Prostate gland (tissue), 2 donors: ENCODE measurements around the gene ZNF764.

Experiments
- CTCF ChIP-seq, 4 experiments: fragments of 200-600 bp in 2 of 4; fragments of 450-650 bp in 2 of 4; sonication (generic) in 2 of 4; IDR thresholded peaks; 1 replicate in 3 of 4; 2 replicates in 1 of 4; pipeline ENCODE4 v1.5.1; 2016 to 2019; ENCODE audit warnings: antibody characterized with exemption in 4 of 4, mild to moderate bottlenecking in 2 of 4, moderate library complexity in 2 of 4
- POLR2A ChIP-seq: fragments of 450-650 bp; IDR thresholded peaks from one replicate; pipeline ENCODE4 v1.6.1; 2016; ENCODE audit warnings: antibody characterized with exemption, mild to moderate bottlenecking
- POLR2AphosphoS5 ChIP-seq: sonication (generic); formaldehyde crosslinking; IDR thresholded peaks from one replicate; pipeline ENCODE4 v1.6.1; 2017; ENCODE audit warnings: antibody characterized with exemption

- TF ChIP-seq CTCF (IDR thresholded peaks at IDR 0.05) (no peak), POLR2A (no peak), POLR2AphosphoS5 (no peak)
These were observed 46.3 kb upstream of the ZNF764 start for GRCh38 chr16:30604316-30604947.
